Lung (tissue), 12 donors: ENCODE data around the gene CCDC175. TPM values are rescaled to one million over a fixed set of nuclear protein-coding genes. Genes with fewer than 3 reads are reported as not detected.

ENCODE experiments used
- ATAC-seq: fragments of 200-7000 bp; cut with Tn5 transposase; one replicate; pipeline ENCODE4 v1.9.1; 2020; ENCODE audit warnings: moderate number of reproducible peaks; ENCODE audit not compliant: insufficient read depth, low FRiP score
- DNase-seq, 3 donors: peaks; one replicate each; pipeline ENCODE4 v3.0.0-alpha.2; 2013 to 2017
- H3K27ac ChIP-seq, 2 donors: one replicate each; pipeline ENCODE4 v1.5.1; 2013; ENCODE audit warnings: mild to moderate bottlenecking in 2 of 2, moderate library complexity in 2 of 2, control low read depth in 1 of 2, inconsistent platforms in 1 of 2, low read depth in 1 of 2, low read length in 1 of 2
- H3K27me3 ChIP-seq, 3 donors: one replicate each; pipeline ENCODE4 v1.5.1; 2013; ENCODE audit warnings: low read length in 2 of 3; ENCODE audit not compliant: control insufficient read depth in 3 of 3, insufficient read depth in 3 of 3
- H3K36me3 ChIP-seq, 4 donors: one replicate each; pipeline ENCODE4 v1.5.1; 2013; ENCODE audit warnings: low read length in 4 of 4, mild to moderate bottlenecking in 1 of 4, moderate library complexity in 1 of 4; ENCODE audit not compliant: control insufficient read depth in 4 of 4, insufficient read depth in 4 of 4
- H3K4me1 ChIP-seq, 5 donors: one replicate each; pipeline ENCODE4 v1.5.1; 2013; ENCODE audit warnings: low read length in 5 of 5, mild to moderate bottlenecking in 2 of 5, moderate library complexity in 1 of 5; ENCODE audit not compliant: control insufficient read depth in 5 of 5, insufficient read depth in 5 of 5
- H3K4me3 ChIP-seq: one replicate; pipeline ENCODE4 v1.5.1; 2013; ENCODE audit warnings: mild to moderate bottlenecking, control low read depth, moderate library complexity
- H3K9ac ChIP-seq, 2 donors: one replicate each; pipeline ENCODE4 v1.5.1; 2013; ENCODE audit warnings: low read length in 2 of 2, control low read depth in 1 of 2; ENCODE audit not compliant: insufficient read depth in 1 of 2
- H3K9me3 ChIP-seq, 4 donors: one replicate each; pipeline ENCODE4 v1.5.1; 2013; ENCODE audit warnings: low read length in 3 of 4, mild to moderate bottlenecking in 1 of 4, moderate library complexity in 1 of 4; ENCODE audit not compliant: control insufficient read depth in 4 of 4, insufficient read depth in 3 of 4
- WGBS, 2 donors: extraction: QIAGEN DNeasy Blood & Tissue Kit; methylation state at CpG; one replicate each; pipeline ENCODE4 v1.1.7; 2013; 5-methylcytosine and 5-hydroxymethylcytosine counted together
- polyA plus RNA-seq, 2 donors: library from polyadenylated mRNA; stranded (reverse); fragments of 200-250 nt; gene quantifications; one replicate each; pipeline ENCODE4 v1.2.1, GENCODE V29; 2013
- total RNA-seq, 2 donors: library from RNA; depleted of rRNA in 1 of 2; stranded (reverse); fragments of >200 nt in 1 of 2; gene quantifications; one replicate each; pipeline ENCODE4 v1.2.1, GENCODE V29; 2014 to 2021
- TF ChIP-seq, protein P1 (sequence below): IDR thresholded peaks from 2 replicates; pipeline ENCODE4 v1.5.1; 2012; ENCODE audit warnings: mild to moderate bottlenecking; ENCODE audit errors: control extremely low read depth, extremely low read depth
- donor health status: control.
- donor health status: control.
- donor health status: Bipolar disorder and iron deficiency.
- donor health status: healthy.
- donor health status: DM: yes; HTN: yes; CAD: no.

Gene CCDC175
- total and polyA plus RNA-seq, 4 donors, result 0.06 to 0.94 (median 0.20) TPM

DNA sequence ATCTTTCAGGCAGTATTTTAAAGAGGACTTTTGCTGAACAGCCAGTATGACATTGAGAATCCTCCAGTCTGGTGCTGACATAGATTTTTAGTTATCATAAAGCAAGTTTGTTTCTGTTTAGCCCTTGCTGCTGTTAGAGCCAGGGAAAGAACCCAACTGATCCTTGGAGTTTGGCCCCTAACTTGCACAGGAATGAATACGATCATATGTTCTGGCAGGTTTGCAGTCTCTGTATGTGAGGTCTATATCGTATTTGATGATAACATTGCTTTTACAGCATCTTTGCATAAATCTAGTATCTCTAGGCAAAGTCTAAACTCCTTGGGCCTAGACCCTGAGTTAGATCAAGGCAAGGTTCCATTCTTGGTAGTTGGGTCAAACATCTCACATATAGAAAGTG is 4.3 kb upstream of the CCDC175 start:
- Histone ChIP-seq H3K4me3 (no peak overlapping the region), H3K27ac (no peak overlapping the region), H3K27me3 (no peaks in the 10 kb centered on the region), H3K9me3 (no peaks in the 10 kb centered on the region), H3K36me3 (no peaks in the 10 kb centered on the region), H3K9ac (no peak overlapping the region), H3K4me1 (peaks cover 0 to 8% (median 0%) of the 10 kb centered on the region in 5 donors)
- TF ChIP-seq, protein P1, sequence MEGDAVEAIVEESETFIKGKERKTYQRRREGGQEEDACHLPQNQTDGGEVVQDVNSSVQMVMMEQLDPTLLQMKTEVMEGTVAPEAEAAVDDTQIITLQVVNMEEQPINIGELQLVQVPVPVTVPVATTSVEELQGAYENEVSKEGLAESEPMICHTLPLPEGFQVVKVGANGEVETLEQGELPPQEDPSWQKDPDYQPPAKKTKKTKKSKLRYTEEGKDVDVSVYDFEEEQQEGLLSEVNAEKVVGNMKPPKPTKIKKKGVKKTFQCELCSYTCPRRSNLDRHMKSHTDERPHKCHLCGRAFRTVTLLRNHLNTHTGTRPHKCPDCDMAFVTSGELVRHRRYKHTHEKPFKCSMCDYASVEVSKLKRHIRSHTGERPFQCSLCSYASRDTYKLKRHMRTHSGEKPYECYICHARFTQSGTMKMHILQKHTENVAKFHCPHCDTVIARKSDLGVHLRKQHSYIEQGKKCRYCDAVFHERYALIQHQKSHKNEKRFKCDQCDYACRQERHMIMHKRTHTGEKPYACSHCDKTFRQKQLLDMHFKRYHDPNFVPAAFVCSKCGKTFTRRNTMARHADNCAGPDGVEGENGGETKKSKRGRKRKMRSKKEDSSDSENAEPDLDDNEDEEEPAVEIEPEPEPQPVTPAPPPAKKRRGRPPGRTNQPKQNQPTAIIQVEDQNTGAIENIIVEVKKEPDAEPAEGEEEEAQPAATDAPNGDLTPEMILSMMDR, result no peak
- 83 to 92% methylated on average over 2 of the region's 2 CpGs for WGBS, 2 donors
- DNase-seq (no peak), ATAC-seq (no peak)

DNA sequence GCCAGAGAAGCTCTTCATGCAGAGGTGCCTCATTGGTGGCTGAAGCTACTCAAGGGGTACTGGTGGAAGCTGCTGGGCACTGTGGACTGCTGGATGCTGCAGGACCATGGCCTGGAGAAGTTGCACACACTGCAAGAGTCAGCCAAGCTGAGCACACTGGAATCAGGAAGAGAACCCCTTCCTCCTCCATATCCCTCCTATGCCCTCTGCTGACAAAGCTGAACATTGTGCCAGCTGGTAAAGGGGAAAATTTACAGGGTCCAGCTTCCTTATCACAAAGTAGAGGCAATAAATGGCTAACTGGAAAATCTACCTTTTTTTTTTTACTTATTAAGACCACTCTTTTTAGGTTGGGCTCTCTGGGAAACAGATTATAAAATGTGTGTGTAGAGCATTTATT is 6.5 kb downstream of the CCDC175 start:
- TF ChIP-seq, protein P1, result no peak
- no peak overlapping the region for H3K9ac ChIP-seq
- DNase-seq, result peak in 1 of 3 donors; percentile 12
- no peaks in the 10 kb centered on the region for H3K36me3 ChIP-seq
- ATAC-seq, result no peak
- H3K27me3 ChIP-seq, result no peaks in the 10 kb centered on the region
- no peak overlapping the region for H3K27ac ChIP-seq
- peaks cover 0 to 3% (median 0%) of the 10 kb centered on the region in 4 donors for H3K9me3 ChIP-seq
- no peak overlapping the region for H3K4me3 ChIP-seq
- H3K4me1 ChIP-seq, result no peaks in the 10 kb centered on the region

DNA sequence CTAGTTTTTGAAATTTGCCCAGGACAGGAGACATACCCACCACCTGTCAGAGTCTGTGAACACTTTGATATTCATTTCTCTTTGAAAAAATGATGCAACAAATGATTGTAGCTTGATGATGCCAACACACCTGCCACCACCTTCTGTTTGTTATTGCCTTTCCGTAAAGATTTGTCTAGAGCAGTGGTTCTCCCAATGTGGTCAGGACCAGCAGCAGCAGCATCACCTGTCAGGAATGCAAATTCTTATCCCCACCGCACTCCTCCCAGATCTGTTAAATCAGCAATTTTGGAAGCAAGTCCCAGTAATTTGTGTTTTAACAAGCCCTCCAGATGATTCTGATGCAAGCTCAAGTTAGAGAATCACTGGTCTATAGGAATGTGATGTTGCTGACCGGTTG is 9.9 kb downstream of the CCDC175 start:
- Histone ChIP-seq H3K27me3 (no peaks in the 10 kb centered on the region), H3K9ac (no peak overlapping the region), H3K4me3 (no peak overlapping the region), H3K4me1 (no peaks in the 10 kb centered on the region), H3K27ac (no peak overlapping the region), H3K9me3 (peaks cover 0 to 3% (median 0%) of the 10 kb centered on the region in 4 donors), H3K36me3 (no peaks in the 10 kb centered on the region)
- TF ChIP-seq, protein P1, result no peak
- WGBS, 2 donors, result 90 to 94% methylated on average over 3 of the region's 3 CpGs
- DNase-seq (no peak), ATAC-seq (no peak)

DNA sequence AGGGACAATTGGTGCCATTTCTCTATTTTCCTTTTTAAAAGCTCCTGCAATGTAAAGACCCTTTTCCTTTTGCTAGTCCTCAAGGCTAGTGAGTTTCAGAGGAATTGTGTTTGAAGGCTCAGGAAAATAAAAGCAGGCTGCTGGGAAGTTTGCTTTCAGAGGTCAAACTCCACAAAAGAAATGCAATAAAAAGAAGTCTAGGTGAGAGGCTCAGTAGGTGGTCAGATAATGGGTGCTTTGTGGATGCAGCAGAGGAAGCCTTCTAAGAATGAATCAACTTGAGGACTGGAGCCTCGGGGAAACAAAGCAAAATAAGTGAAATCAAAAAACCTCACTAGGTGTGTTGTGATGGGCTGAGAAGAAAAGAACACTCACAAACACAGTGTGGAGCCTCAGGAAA is 10.3 kb downstream of the CCDC175 start:
- no peaks in the 10 kb centered on the region for H3K36me3 ChIP-seq
- no peak overlapping the region for H3K27ac ChIP-seq
- H3K27me3 ChIP-seq, result no peaks in the 10 kb centered on the region
- TF ChIP-seq, protein P1, result no peak
- no peak overlapping the region for H3K9ac ChIP-seq
- 46 to 65% methylated on average over 1 of the region's 1 CpG for WGBS, 2 donors
- no peaks in the 10 kb centered on the region for H3K4me1 ChIP-seq
- no peak for DNase-seq
- no peak for ATAC-seq
- peaks cover 0 to 3% (median 0%) of the 10 kb centered on the region in 4 donors for H3K9me3 ChIP-seq
- no peak overlapping the region for H3K4me3 ChIP-seq
